GM10248 (cell line): ENCODE results near the gene BAG5.

ENCODE experiments used
- CTCF ChIA-PET: fragments of 300-600 bp; sonication (Branson Sonifier 250); formaldehyde crosslinking; extraction: SDS; loops from one replicate; lab custom pipeline; 2021; ENCODE audit warnings: antibody characterized with exemption; lab: Yijun Ruan, JAX
- POLR2A ChIA-PET: fragments of 350-650 bp; sonication (Branson Sonifier 250); formaldehyde crosslinking; extraction: SDS; loops from one replicate; lab custom pipeline; 2020; ENCODE audit warnings: antibody characterized with exemption; lab: Yijun Ruan, JAX
- DNase-seq: peaks from one replicate; pipeline ENCODE4 v3.0.0; 2012; ENCODE audit errors: extremely low spot score
- TF ChIP-seq, protein P1 (sequence below): IDR thresholded peaks from 2 replicates; pipeline ENCODE4 v1.5.1; 2012; ENCODE audit warnings: mild to moderate bottlenecking, low read depth; ENCODE audit errors: extremely low read depth, missing control alignments, control extremely low read depth

BAG5 gene

DNA sequence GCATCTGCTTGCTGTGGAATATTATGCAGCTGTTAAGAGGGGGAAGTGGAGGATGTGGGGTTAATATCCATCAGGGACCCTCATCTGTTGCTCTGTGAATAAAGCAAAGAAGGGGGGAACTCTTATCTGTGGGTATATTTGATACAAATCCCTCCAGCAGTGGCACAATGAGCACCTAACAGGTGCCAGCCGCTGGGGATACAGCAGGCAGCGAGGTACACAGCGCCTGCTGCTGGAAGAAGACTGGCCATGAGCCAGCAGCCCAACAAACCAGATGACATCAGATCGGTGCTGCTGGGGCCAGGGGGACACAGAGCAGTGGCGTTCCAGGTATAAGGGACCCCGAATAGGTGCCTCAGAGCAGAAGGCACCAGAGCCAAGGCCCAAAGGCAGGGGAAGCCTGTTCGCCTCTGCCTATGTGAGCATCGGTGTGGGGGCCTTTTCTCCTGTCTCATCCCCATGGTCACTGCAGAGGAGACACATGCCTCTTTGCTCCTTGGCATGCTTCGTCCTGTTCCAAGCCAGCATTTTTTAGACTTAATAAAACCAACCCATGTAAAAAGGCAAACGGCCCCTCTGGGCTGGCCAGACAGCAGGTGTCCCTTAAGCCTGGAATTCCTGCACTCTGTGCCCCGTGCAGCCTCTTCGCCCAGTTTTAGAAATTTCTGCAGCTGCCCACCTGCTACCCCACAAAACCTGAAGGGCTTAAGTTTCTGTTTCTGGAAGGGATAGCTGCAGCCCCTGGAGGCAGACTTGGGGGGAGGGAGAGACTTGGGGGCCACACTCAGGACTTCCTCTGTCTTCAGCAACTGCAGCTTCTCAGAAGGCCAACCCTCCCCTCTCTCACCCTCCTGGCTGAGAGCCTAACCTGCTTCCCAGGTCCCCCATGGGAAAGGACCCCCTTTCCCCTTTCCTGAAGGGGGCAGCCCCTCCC is 38.2 kb downstream of the BAG5 start:
- POLR2A ChIA-PET, result no interaction called here
- no peak for DNase-seq
- TF ChIP-seq, protein P1, sequence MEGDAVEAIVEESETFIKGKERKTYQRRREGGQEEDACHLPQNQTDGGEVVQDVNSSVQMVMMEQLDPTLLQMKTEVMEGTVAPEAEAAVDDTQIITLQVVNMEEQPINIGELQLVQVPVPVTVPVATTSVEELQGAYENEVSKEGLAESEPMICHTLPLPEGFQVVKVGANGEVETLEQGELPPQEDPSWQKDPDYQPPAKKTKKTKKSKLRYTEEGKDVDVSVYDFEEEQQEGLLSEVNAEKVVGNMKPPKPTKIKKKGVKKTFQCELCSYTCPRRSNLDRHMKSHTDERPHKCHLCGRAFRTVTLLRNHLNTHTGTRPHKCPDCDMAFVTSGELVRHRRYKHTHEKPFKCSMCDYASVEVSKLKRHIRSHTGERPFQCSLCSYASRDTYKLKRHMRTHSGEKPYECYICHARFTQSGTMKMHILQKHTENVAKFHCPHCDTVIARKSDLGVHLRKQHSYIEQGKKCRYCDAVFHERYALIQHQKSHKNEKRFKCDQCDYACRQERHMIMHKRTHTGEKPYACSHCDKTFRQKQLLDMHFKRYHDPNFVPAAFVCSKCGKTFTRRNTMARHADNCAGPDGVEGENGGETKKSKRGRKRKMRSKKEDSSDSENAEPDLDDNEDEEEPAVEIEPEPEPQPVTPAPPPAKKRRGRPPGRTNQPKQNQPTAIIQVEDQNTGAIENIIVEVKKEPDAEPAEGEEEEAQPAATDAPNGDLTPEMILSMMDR, result no peak
- CTCF ChIA-PET, result interaction anchor here (1.1 kb wide), 1 partner anchor 23 kb away, joined by 3 read pairs; no protein-coding TSS in a partner anchor

DNA sequence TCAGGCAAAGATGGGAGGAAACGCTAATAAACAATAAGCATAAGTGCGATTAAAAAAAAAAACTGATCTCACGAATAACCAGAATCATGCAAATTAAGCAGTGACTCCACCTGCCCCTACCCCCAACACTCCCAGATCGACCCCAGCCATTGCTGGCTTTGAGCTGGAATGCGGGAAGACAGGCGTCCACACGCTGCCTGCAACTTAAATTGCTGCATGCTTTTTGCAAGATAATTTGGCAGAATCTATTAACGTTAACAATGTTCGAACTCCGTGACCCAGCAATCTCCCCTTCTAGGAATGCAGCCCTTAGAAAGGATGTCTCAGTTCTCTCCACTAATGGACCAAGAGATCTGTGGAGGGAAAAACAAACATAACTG is 38.9 kb downstream of the BAG5 start:
- POLR2A ChIA-PET, result no interaction called here
- TF ChIP-seq, protein P1, result no peak
- CTCF ChIA-PET, result interaction anchor here (1.1 to 9.5 kb wide), 2 partner anchors 24 kb away, joined by 3 to 214 read pairs; no protein-coding TSS in a partner anchor
- DNase-seq, result no peak

DNA sequence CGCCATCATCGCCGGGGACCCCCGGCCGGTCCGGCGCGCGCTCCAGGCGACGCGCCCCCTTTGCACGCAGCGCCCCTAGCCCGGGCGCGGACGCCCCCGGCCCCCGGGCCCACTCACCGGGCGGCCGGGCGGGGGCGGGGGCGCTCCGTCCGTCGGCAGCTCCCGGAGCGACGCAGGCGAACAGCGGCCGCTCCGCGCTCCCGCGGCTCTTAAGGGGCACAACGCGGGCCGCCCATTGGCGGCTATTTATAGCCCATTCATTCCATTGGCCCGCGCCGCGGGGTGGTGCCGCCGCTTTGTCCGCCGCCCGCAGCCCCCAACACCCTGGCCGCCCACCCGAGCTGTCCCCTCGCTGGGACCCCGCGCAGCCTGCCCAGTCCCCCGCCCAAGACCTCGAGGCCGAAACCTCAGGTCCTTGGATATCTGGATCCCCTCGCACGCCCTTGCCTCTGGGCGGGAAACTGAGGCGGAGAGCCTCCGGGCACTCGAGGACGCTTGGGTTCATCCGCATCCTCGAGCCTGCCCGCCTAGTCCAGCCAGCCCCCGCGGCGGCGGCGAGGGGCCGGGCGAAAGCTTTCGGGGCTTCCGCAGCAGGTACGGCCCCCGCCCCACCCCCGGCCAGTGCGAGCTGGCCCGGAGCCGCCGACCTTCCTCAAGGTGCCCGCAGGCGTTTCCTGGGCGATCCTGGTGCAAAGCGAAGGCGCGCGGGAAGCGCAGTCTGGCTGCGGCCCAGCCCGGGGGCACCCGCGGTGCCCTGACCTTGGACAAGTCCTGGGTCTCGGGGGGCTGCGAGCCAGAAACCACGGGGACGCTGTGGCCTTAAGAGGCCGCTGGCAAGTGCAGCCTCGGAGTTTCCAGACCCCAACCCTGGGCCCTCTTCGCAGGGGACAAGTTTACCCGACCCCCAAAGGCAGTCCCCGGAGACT is 39.5 kb downstream of the BAG5 start, which contains the start of gene CKB:
Gene CKB (minus strand): TSS at position 182 of the 926 bp plus-strand sequence. CDS start 337 bp downstream, outside the sequence.
- ChIA-PET POLR2A (no interaction called here), CTCF (interaction anchor here (1.3 to 9.5 kb wide), 2 partner anchors 25 to 35 kb away, joined by 3 to 214 read pairs; no protein-coding TSS in a partner anchor)
- TF ChIP-seq, protein P1, result no peak
- DNase-seq, result peak; percentile 66

DNA sequence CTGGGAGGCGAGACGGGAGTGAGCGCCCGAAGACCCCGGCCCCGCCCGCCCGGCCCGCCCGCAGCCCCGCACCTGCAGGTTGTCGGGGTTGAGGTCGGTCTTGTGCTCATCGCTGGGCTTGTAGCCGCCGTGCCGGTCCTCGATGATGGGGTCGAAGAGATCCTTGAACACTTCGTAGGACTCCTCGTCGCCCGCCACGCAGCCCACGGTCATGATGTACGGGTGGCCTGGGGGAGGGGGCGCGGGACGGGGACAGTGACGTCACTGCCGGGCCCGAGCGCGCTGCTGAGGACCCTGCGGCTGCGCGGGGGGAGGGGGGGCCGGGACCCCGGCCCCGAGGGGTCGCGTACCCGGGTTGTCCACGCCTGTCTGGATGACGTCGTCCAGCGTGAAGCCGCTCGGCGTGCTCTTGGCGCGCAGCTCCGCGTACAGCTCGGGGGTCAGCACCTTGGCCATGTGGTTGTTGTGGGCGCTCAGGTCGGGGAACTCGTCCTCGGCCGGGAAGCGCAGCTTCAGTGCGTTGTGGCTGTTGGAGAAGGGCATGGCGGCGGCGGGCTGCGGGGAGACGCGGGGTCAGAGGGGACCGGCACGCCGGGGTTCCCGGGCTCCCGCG is 40.4 kb downstream of the BAG5 start:
- no peak for DNase-seq

DNA sequence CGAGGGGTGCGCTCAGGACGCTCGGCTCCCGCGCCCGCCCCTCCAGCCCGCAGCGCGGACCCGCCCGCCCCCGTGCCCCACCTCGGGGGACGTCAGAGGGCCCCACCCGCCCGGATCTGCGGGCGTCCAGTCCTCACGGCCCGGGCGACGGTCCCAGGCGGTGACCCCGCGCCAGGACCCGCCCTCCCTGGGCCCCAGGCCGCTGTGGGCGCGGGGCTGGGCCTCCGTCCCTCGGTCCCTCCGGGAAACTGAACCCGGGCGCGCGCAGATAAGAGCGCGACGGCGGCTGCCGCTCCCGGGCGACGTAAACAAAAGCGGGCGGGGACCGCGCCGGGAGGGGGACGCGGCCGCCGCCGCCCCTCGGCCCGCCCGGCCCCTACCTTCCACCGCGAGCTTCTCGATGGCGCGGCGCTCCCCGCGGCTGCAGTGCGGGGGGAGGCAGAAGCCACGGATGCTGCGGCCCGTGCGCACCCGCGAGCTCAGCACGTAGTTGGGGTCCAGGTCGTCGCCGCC is 41.0 kb downstream of the BAG5 start:
- DNase-seq, result no peak
- POLR2A ChIA-PET, result interaction anchor here (0.7 kb wide), 1 partner anchor 18 kb away, joined by 3 read pairs; no protein-coding TSS in a partner anchor

More for the DNA sequence above, 40.4 kb downstream of the BAG5 start:
- CTCF ChIA-PET, result interaction anchor here (1.1 to 9.5 kb wide), 6 partner anchors 15 to 388 kb away, joined by 3 to 214 read pairs (median 5); no protein-coding TSS in a partner anchor
- POLR2A ChIA-PET, result interaction anchor here (0.7 kb wide), 1 partner anchor 18 kb away, joined by 3 read pairs; no protein-coding TSS in a partner anchor
- TF ChIP-seq, protein P1, result no peak

More for the DNA sequence above, 41.0 kb downstream of the BAG5 start:
- CTCF ChIA-PET, result interaction anchor here (0.6 to 9.5 kb wide), 12 partner anchors 8 to 389 kb away, joined by 3 to 214 read pairs (median 4); no protein-coding TSS in a partner anchor
- TF ChIP-seq, protein P1, result no peak
